Loucy (cell line): ENCODE measurements around the gene SPOCK2.
A peak's percentile ranks its signal among the peaks of the same experiment; 100 is the strongest.

Experiments used
- H2AFZ ChIP-seq: fragments of 200-600 bp; sonication (generic); 2 replicates; pipeline ENCODE4 v1.6.0; 2016; ENCODE audit warnings: antibody characterized with exemption, mild to moderate bottlenecking, low read length, moderate library complexity
- H3F3A ChIP-seq: fragments of 200-600 bp; 2 replicates; pipeline ENCODE4 v1.6.0; 2016; ENCODE audit warnings: antibody characterized with exemption, low read depth, mild to moderate bottlenecking
- H3K27me3 ChIP-seq: fragments of 200-600 bp; sonication (generic); 2 replicates; pipeline ENCODE4 v1.6.1; 2014; ENCODE audit warnings: low read length, mild to moderate bottlenecking; ENCODE audit not compliant: insufficient read depth, poor library complexity, severe bottlenecking
- H3K36me3 ChIP-seq: fragments of 200-600 bp; sonication (generic); 2 replicates; pipeline ENCODE4 v1.6.1; 2016; ENCODE audit warnings: low read length; ENCODE audit not compliant: insufficient read depth
- H3K4me1 ChIP-seq: fragments of 200-600 bp; sonication (generic); 2 replicates; pipeline ENCODE4 v1.5.1; 2014; ENCODE audit warnings: low read length, mild to moderate bottlenecking; ENCODE audit not compliant: insufficient read depth, poor library complexity, severe bottlenecking
- H3K4me2 ChIP-seq: fragments of 200-600 bp; sonication (generic); 2 replicates; pipeline ENCODE4 v1.6.0; 2014; ENCODE audit warnings: antibody characterized with exemption, low read length, low read depth, mild to moderate bottlenecking; ENCODE audit not compliant: poor library complexity, severe bottlenecking
- H3K4me3 ChIP-seq: fragments of 200-600 bp; sonication (generic); 2 replicates; pipeline ENCODE4 v1.5.1; 2014; ENCODE audit warnings: low read length, mild to moderate bottlenecking, mixed read lengths; ENCODE audit not compliant: poor library complexity, severe bottlenecking
- H3K79me2 ChIP-seq: fragments of 200-600 bp; sonication (generic); 2 replicates; pipeline ENCODE4 v1.6.1; 2014; ENCODE audit warnings: low read length; ENCODE audit not compliant: insufficient read depth
- H3K9ac ChIP-seq: fragments of 200-600 bp; sonication (generic); 2 replicates; pipeline ENCODE4 v1.6.0; 2014; ENCODE audit warnings: mild to moderate bottlenecking, low read depth, low read length, moderate library complexity; ENCODE audit not compliant: poor library complexity, severe bottlenecking
- H3K9me2 ChIP-seq: fragments of 200-600 bp; sonication (generic); replicated peaks from 2 replicates; pipeline ENCODE4 v1.6.1; 2016; ENCODE audit warnings: low read depth, low read length, mixed read lengths
- H3K9me3 ChIP-seq: fragments of 200-600 bp; sonication (generic); 2 replicates; pipeline ENCODE4 v1.6.1; 2014; ENCODE audit warnings: mild to moderate bottlenecking, antibody characterized with exemption, low read length, low read depth; ENCODE audit not compliant: insufficient read depth
- H4K20me1 ChIP-seq: fragments of 200-600 bp; sonication (generic); 2 replicates; pipeline ENCODE4 v1.6.0; 2014; ENCODE audit warnings: antibody characterized with exemption, low read length, mild to moderate bottlenecking; ENCODE audit not compliant: insufficient read depth, poor library complexity, severe bottlenecking
- EZH2phosphoT487 ChIP-seq: fragments of 200-600 bp; IDR thresholded peaks from 2 replicates; pipeline ENCODE4 v1.6.1; 2018; ENCODE audit warnings: antibody characterized with exemption, mild to moderate bottlenecking, moderate library complexity, borderline replicate concordance
- TF ChIP-seq, protein P1 (sequence below): fragments of 200-600 bp; sonication (generic); conservative IDR thresholded peaks from 2 replicates; pipeline ENCODE4 v1.5.1; 2014; ENCODE audit warnings: mild to moderate bottlenecking, antibody characterized with exemption, low read length

SPOCK2 gene

GRCh38 chr10:72062382-72062781 lies 26.0 kb downstream of the SPOCK2 start:
- Histone ChIP-seq H3F3A (no peaks in the 10 kb centered on the region), H2AFZ (no peak overlapping the region), H3K27me3 (no peaks in the 10 kb centered on the region), H3K9ac (no peak overlapping the region), H3K4me1 (peaks cover 1% of the 10 kb centered on the region), H3K9me3 (no peaks in the 10 kb centered on the region), H3K79me2 (peaks cover 7% of the 10 kb centered on the region; the same call in 1 of the 2 replicates), H3K4me3 (no peak overlapping the region), H4K20me1 (peaks cover 3% of the 10 kb centered on the region), H3K36me3 (peaks cover 14% of the 10 kb centered on the region; the same call in 1 of the 2 replicates), H3K4me2 (no peak overlapping the region), H3K9me2 (no peaks in the 10 kb centered on the region)
- TF ChIP-seq, protein P1, sequence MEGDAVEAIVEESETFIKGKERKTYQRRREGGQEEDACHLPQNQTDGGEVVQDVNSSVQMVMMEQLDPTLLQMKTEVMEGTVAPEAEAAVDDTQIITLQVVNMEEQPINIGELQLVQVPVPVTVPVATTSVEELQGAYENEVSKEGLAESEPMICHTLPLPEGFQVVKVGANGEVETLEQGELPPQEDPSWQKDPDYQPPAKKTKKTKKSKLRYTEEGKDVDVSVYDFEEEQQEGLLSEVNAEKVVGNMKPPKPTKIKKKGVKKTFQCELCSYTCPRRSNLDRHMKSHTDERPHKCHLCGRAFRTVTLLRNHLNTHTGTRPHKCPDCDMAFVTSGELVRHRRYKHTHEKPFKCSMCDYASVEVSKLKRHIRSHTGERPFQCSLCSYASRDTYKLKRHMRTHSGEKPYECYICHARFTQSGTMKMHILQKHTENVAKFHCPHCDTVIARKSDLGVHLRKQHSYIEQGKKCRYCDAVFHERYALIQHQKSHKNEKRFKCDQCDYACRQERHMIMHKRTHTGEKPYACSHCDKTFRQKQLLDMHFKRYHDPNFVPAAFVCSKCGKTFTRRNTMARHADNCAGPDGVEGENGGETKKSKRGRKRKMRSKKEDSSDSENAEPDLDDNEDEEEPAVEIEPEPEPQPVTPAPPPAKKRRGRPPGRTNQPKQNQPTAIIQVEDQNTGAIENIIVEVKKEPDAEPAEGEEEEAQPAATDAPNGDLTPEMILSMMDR = no peak
- TF ChIP-seq EZH2phosphoT487 = no peak

- no peak overlapping the region for H3K9ac ChIP-seq
- H3K36me3 ChIP-seq = peaks cover 14% of the 10 kb centered on the region; the same call in 1 of the 2 replicates
- H3K27me3 ChIP-seq = no peaks in the 10 kb centered on the region
- no peak overlapping the region for H2AFZ ChIP-seq
- no peaks in the 10 kb centered on the region for H3K9me3 ChIP-seq
- peaks cover 2% of the 10 kb centered on the region; the same call in 1 of the 2 replicates for H3K79me2 ChIP-seq
- H3K4me3 ChIP-seq = no peak overlapping the region
- no peaks in the 10 kb centered on the region for H3K4me1 ChIP-seq
- peaks cover 3% of the 10 kb centered on the region for H4K20me1 ChIP-seq
- H3K4me2 ChIP-seq = no peak overlapping the region
- TF ChIP-seq, protein P1 = no peak
- no peak for TF ChIP-seq EZH2phosphoT487
- H3F3A ChIP-seq = no peaks in the 10 kb centered on the region
- H3K9me2 ChIP-seq = no peaks in the 10 kb centered on the region
These were observed 26.4 kb downstream of the SPOCK2 start for GRCh38 chr10:72061930-72062329.

GRCh38 chr10:72061491-72061890 lies 26.9 kb downstream of the SPOCK2 start:
- no peaks in the 10 kb centered on the region for H3K9me2 ChIP-seq
- H3K9me3 ChIP-seq = no peaks in the 10 kb centered on the region
- H3K36me3 ChIP-seq = peaks cover 10% of the 10 kb centered on the region; the same call in 1 of the 2 replicates
- no peaks in the 10 kb centered on the region for H3K27me3 ChIP-seq
- H3K4me1 ChIP-seq = no peaks in the 10 kb centered on the region
- H4K20me1 ChIP-seq = peaks cover 3% of the 10 kb centered on the region
- no peaks in the 10 kb centered on the region for H3F3A ChIP-seq
- H3K4me3 ChIP-seq = no peak overlapping the region
- H3K9ac ChIP-seq = no peak overlapping the region
- TF ChIP-seq EZH2phosphoT487 = no peak
- TF ChIP-seq, protein P1 = peak; percentile 61
- no peaks in the 10 kb centered on the region for H3K79me2 ChIP-seq
- no peak overlapping the region for H2AFZ ChIP-seq
- H3K4me2 ChIP-seq = no peak overlapping the region
